ENCODE data around the gene RBM24. TPM values are rescaled to one million over a fixed set of nuclear protein-coding genes. Genes with fewer than 3 reads are reported as not detected.

The RBM24 gene
- total and polyA plus RNA-seq, 2 donors (not counting 1 experiment from before 2014, with no cell fraction given) = not detected

DNA sequence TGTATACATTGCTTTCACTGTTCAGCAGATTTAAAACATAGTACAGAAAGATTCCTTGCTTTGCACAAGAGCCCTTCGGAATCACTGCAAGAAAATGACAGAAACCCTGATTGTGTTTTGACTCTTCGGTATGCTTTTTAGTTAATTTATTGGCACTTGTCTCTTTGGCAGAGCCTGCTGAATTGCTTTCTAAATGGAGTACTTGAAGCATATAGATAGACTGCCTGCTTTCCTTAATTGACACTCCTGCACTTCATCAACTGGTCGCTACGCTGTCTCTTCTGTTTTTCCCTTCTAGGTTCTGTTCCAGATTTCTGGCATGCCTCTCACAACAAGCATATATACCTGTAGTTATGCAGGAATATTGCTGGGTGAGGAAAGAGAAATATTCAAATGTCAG lies 22.4 kb upstream of the RBM24 start:
- Mint-ChIP-seq H3K27ac (no peak overlapping the region), H3K9me3 (ENCODE audit: insufficient read depth) (no peaks in the 10 kb centered on the region), H3K27me3 (peaks cover 3% of the 10 kb centered on the region), H3K4me3 (no peak overlapping the region), H3K4me1 (no peaks in the 10 kb centered on the region)
- Histone ChIP-seq H3K9ac (ENCODE audit: low read length) (no peak overlapping the region), H3K79me2 (ENCODE audit: control insufficient read depth, insufficient read depth, low read length) (no peaks in the 10 kb centered on the region), H3K4me1 (ENCODE audit: control insufficient read depth in 2 of 2, insufficient read depth in 2 of 2, low read length in 2 of 2) (no peaks in the 10 kb centered on the region), H3K4me3 (ENCODE audit: control extremely low read depth in 1 of 5, extremely low read depth in 1 of 5, insufficient read depth in 1 of 5, low read depth in 2 of 5, low read length in 4 of 5) (no peak overlapping the region), H3K36me3 (replicated peaks in 1 of 2; ENCODE audit: control extremely low read depth in 1 of 2, control insufficient read depth in 1 of 2, extremely low read depth in 1 of 2, insufficient read depth in 2 of 2, low read length in 1 of 2) (no peaks in the 10 kb centered on the region), H3K27ac (ENCODE audit: low read length in 2 of 2) (no peak overlapping the region), H4K20me1 (ENCODE audit: control insufficient read depth, insufficient read depth, low read length, poor library complexity, severe bottlenecking) (no peaks in the 10 kb centered on the region), H3K9me3 (ENCODE audit: control extremely low read depth in 1 of 3, control insufficient read depth in 2 of 3, insufficient read depth in 1 of 3, low read length in 2 of 3) (no peaks in the 10 kb centered on the region), H3K27me3 (replicated peaks in 1 of 4; ENCODE audit: control extremely low read depth in 1 of 4, control insufficient read depth in 3 of 4, insufficient read depth in 4 of 4, low read length in 3 of 4) (peaks cover 0 to 3% (median 0%) of the 10 kb centered on the region in 4 experiments), H3K4me2 (replicated peaks; ENCODE audit: low read depth, low read length, poor library complexity, severe bottlenecking) (no peak overlapping the region), H2AFZ (ENCODE audit: insufficient read depth, low read depth, low read length, poor library complexity, severe bottlenecking) (no peak overlapping the region)
- ChIA-PET POLR2A (no interaction called here), CTCF (no interaction called here)
- no peak for TF ChIP-seq EZH2 (IDR thresholded peaks at IDR 0.05; ENCODE audit: borderline replicate concordance, insufficient read depth, low read depth, low read length, poor library complexity, severe bottlenecking)
- DNase-seq (no peak), ATAC-seq (ENCODE audit: low read depth) (no peak)
- intact Hi-C loops (cut with micrococcal nuclease) = no loop called here
- 87% methylated on average over 2 of the region's 4 CpGs for WGBS (ENCODE audit: insufficient coverage)

DNA sequence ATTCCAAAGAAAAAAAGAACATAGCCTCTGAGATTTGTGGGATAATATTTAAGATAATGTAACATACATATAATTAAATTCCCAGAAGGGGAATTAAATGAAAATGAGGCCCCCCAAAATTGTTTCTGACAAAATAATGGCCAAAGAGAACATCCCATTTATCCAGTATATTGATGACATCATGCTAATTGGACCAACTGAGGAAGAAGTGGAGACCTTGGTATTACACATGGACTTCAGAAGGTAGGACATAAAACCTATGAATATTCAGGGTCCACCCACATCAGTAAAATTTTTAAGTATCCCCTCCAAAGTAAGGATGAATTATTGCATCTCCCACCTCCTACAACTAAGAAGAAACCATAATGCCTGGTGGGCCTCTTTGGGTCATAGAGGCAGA lies 15.6 kb upstream of the RBM24 start:
- Histone ChIP-seq H3K27ac (ENCODE audit: low read length in 2 of 2) (no peak overlapping the region), H3K9me3 (ENCODE audit: control extremely low read depth in 1 of 3, control insufficient read depth in 2 of 3, insufficient read depth in 1 of 3, low read length in 2 of 3) (peaks cover 0 to 7% (median 0%) of the 10 kb centered on the region in 3 donors), H3K27me3 (replicated peaks in 1 of 4; ENCODE audit: control extremely low read depth in 1 of 4, control insufficient read depth in 3 of 4, insufficient read depth in 4 of 4, low read length in 3 of 4) (no peaks in the 10 kb centered on the region), H3K79me2 (ENCODE audit: control insufficient read depth, insufficient read depth, low read length) (no peaks in the 10 kb centered on the region), H3K9ac (ENCODE audit: low read length) (no peak overlapping the region), H2AFZ (ENCODE audit: insufficient read depth, low read depth, low read length, poor library complexity, severe bottlenecking) (no peak overlapping the region), H4K20me1 (ENCODE audit: control insufficient read depth, insufficient read depth, low read length, poor library complexity, severe bottlenecking) (no peaks in the 10 kb centered on the region), H3K4me1 (ENCODE audit: control insufficient read depth in 2 of 2, insufficient read depth in 2 of 2, low read length in 2 of 2) (no peaks in the 10 kb centered on the region), H3K4me2 (replicated peaks; ENCODE audit: low read depth, low read length, poor library complexity, severe bottlenecking) (no peak overlapping the region), H3K36me3 (replicated peaks in 1 of 2; ENCODE audit: control extremely low read depth in 1 of 2, control insufficient read depth in 1 of 2, extremely low read depth in 1 of 2, insufficient read depth in 2 of 2, low read length in 1 of 2) (no peaks in the 10 kb centered on the region), H3K4me3 (ENCODE audit: control extremely low read depth in 1 of 5, extremely low read depth in 1 of 5, insufficient read depth in 1 of 5, low read depth in 2 of 5, low read length in 4 of 5) (no peak overlapping the region)
- CTCF ChIA-PET = no interaction called here
- no peaks in the 10 kb centered on the region for H3K27me3 Mint-ChIP-seq
- H3K27ac Mint-ChIP-seq = no peak overlapping the region
- no peaks in the 10 kb centered on the region for H3K4me1 Mint-ChIP-seq
- intact Hi-C loops (cut with micrococcal nuclease) = no loop called here
- ATAC-seq (ENCODE audit: low read depth) = no peak
- no peaks in the 10 kb centered on the region for H3K9me3 Mint-ChIP-seq (ENCODE audit: insufficient read depth)
- DNase-seq = no peak
- POLR2A ChIA-PET = no interaction called here
- H3K4me3 Mint-ChIP-seq = no peak overlapping the region
- TF ChIP-seq EZH2 (IDR thresholded peaks at IDR 0.05; ENCODE audit: borderline replicate concordance, insufficient read depth, low read depth, low read length, poor library complexity, severe bottlenecking) = no peak
- TF ChIP-seq, protein P1, sequence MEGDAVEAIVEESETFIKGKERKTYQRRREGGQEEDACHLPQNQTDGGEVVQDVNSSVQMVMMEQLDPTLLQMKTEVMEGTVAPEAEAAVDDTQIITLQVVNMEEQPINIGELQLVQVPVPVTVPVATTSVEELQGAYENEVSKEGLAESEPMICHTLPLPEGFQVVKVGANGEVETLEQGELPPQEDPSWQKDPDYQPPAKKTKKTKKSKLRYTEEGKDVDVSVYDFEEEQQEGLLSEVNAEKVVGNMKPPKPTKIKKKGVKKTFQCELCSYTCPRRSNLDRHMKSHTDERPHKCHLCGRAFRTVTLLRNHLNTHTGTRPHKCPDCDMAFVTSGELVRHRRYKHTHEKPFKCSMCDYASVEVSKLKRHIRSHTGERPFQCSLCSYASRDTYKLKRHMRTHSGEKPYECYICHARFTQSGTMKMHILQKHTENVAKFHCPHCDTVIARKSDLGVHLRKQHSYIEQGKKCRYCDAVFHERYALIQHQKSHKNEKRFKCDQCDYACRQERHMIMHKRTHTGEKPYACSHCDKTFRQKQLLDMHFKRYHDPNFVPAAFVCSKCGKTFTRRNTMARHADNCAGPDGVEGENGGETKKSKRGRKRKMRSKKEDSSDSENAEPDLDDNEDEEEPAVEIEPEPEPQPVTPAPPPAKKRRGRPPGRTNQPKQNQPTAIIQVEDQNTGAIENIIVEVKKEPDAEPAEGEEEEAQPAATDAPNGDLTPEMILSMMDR (IDR thresholded peaks at IDR 0.05) = no peak

All from B cell (primary cell).